AG04449 (cell line): Measurements from ENCODE around the gene DPEP2NB.

Experiments
- CTCF ChIA-PET: fragments of 350-600 bp; formaldehyde crosslinking; extraction: SDS; loops from one replicate; lab custom pipeline; 2021; ENCODE audit warnings: antibody characterized with exemption; lab: Yijun Ruan, JAX
- POLR2A ChIA-PET: fragments of 400-600, 350-600 bp; formaldehyde crosslinking; extraction: SDS; loops from one replicate; lab custom pipeline; 2020; ENCODE audit warnings: antibody characterized with exemption, inconsistent platforms; lab: Yijun Ruan, JAX
- DNase-seq: peaks from one replicate; pipeline ENCODE4 v3.0.0-alpha.2; 2010; ENCODE audit warnings: low read depth, low spot score
- H3K4me3 ChIP-seq: 2 replicates; pipeline ENCODE4 v1.5.1; 2011; ENCODE audit warnings: low read depth, mild to moderate bottlenecking, control low read depth, low read length
- CTCF ChIP-seq: IDR thresholded peaks from one replicate; pipeline ENCODE4 v1.5.1; 2011; ENCODE audit warnings: mild to moderate bottlenecking, moderate library complexity, low read length, control low read depth, inconsistent platforms; ENCODE audit not compliant: insufficient read depth; ENCODE audit errors: missing control alignments

DPEP2NB gene

DNA sequence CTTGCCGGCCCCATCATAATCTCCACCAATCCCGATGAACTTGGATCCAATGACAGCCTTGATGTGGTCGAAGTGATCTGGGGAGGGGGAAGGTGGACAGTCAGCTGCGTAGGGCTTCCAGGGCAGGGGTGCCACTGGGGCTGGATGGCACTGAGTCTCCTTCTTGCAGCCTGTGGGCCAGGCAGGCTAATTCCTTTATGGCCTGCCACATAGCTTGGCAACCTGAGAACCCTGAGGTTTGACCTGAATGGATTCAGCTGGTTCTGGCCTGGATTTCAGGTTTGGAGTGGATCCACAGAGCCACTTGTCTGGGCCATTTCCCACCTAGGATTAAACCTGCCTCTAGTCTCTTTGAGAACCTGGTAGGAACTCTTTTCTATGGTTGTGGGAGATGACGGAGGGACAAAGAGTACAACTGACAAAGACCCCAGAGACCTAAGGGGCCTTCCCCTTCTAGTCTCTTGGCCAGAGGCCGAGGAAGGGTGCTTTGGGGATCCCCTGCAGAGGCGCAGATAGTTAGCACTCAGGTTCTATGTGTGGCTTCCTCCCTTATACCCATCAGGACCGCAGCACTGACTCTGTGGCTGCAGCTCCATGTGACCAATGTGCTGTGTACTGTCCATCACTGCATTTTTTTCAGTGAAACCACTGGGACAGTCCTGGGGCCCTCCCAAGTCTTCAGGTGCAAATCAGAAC is 26.2 kb downstream of the DPEP2NB start:
- POLR2A ChIA-PET: interaction anchor here (0.6 kb wide), 1 partner anchor 23 kb away, joined by 4 read pairs; no protein-coding TSS in a partner anchor
- TF ChIP-seq CTCF: no peak
- DNase-seq: no peak

GRCh38 chr16:67988675-67989074 is 27.0 kb downstream of the DPEP2NB start:
- DNase-seq: no peak
- CTCF ChIA-PET: interaction anchor here (0.8 to 2.9 kb wide), 5 partner anchors 10 to 54 kb away, joined by 3 to 15 read pairs (median 3); partner anchors contain the start of gene DPEP2
- POLR2A ChIA-PET: no interaction called here
- H3K4me3 ChIP-seq: no peak overlapping the region
- no peak for TF ChIP-seq CTCF

More for the DNA sequence above, 26.2 kb downstream of the DPEP2NB start:
- H3K4me3 ChIP-seq: no peak overlapping the region
- CTCF ChIA-PET: interaction anchor here (0.8 to 5.6 kb wide), 5 partner anchors 11 to 239 kb away, joined by 3 to 63 read pairs (median 5); no protein-coding TSS in a partner anchor

DNA sequence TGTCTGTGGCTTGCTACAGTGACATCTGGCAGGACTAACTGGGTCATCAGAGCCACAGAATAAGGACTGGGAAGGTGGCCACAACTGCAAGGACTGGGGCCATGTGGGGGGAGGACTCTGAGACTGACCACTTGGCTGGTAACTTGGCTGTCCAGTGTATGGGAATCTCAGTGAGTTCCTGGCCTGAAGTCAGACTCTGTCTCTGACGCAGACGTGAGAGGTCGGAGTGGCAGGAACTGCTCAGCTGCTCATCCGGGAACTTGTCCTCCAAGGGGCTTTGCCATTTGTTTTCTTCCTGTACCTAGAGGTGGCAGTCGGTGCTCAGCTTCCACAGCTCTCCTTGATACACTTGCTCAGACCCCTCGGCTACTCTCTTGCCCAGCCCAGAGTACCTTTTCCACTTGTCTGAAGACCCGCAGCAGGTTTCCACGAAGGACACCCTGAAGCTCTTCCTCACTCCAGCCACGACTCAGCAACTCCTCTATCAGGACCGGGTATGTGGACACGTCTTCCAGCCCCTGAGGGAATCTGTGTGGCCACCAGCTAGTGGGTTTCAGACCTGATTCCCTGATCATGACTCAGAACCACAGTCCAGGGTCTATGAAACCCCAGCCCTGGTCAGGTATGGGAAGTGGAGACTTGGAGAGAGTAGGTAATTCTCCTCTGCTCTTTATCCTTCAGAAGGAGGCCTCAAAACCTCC is 28.1 kb downstream of the DPEP2NB start:
- ChIA-PET CTCF (interaction anchor here (0.7 to 7.4 kb wide), 5 partner anchors 6 to 68 kb away, joined by 3 to 51 read pairs (median 4); partner anchors contain the start of gene DPEP2), POLR2A (no interaction called here)
- no peak for TF ChIP-seq CTCF

DNA sequence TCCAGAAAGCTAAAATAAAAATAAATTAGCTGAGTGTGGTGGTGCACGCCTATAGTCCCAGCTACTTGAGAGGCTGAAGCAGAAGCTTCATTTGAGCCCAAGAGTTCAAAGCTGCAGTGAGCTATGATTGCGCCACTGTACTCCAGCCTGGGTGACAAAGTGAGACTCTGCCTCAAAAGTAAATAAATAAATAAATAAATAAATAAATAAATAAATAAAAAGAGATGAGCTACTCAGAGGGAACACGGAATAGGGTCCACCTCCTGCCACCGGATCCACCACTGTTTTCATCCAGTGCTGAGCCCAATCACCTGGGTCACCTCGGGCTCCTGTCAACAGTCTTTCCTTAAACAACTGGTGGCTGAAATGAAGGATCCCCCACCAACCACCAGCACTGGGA is 28.8 kb downstream of the DPEP2NB start:
- POLR2A ChIA-PET: no interaction called here
- CTCF ChIA-PET: interaction anchor here (0.7 to 7.4 kb wide), 4 partner anchors 7 to 241 kb away, joined by 3 to 51 read pairs (median 3); no protein-coding TSS in a partner anchor

More for the DNA sequence above, 28.1 kb downstream of the DPEP2NB start:
- DNase-seq: no peak
- no peak overlapping the region for H3K4me3 ChIP-seq

GRCh38 chr16:67982011-67982696 is 33.6 kb downstream of the DPEP2NB start:
- no peak for TF ChIP-seq CTCF
- ChIA-PET CTCF (interaction anchor here (7.4 kb wide), 1 partner anchor 11 kb away, joined by 51 read pairs; no protein-coding TSS in a partner anchor), POLR2A (no interaction called here)
- DNase-seq: no peak
- no peak overlapping the region for H3K4me3 ChIP-seq

More for the DNA sequence above, 28.8 kb downstream of the DPEP2NB start:
- no peak for DNase-seq
- no peak overlapping the region for H3K4me3 ChIP-seq
- no peak for TF ChIP-seq CTCF
